ENCODE measurements around the gene LINGO1.

GRCh38 chr15:77629070-77630030 lies 3.4 kb downstream of the LINGO1 start:
- TF ChIP-seq POLR2A (IDR thresholded peaks at IDR 0.05) (no peak), CTCF (IDR thresholded peaks at IDR 0.05) (no peak)
